H1 (cell line): ENCODE measurements around the gene AP1M2. TPM values are rescaled to one million over a fixed set of nuclear protein-coding genes. Genes with fewer than 3 reads are reported as not detected.

ENCODE experiments used
- CTCF ChIA-PET: fragments of 300-600 bp; sonication (Branson Sonifier 250); formaldehyde crosslinking; loops from one replicate; lab custom pipeline; 2021; ENCODE audit not compliant: partially characterized antibody; lab: Charles Lee
- POLR2A ChIA-PET: fragments of 300-600 bp; sonication (Branson Sonifier 250); formaldehyde crosslinking; loops from one replicate; lab custom pipeline; 2021; ENCODE audit warnings: inconsistent platforms; ENCODE audit not compliant: partially characterized antibody; lab: Charles Lee
- DNase-seq, 2 experiments: peaks; one replicate each; pipeline versions ENCODE4 v3.0.0 to v3.0.0-alpha.2; 2010 to 2022; ENCODE audit warnings: low spot score in 2 of 2, low read depth in 1 of 2, mixed read lengths in 1 of 2
- FAIRE-seq: peaks from 2 replicates; lab custom pipeline; 2011; peaks lifted over from hg19 to GRCh38; lab: Jason Lieb, UNC
- H2AFZ ChIP-seq: 2 replicates; pipeline ENCODE4 v1.8.1; 2012; ENCODE audit warnings: low read length, inconsistent platforms
- H2AK5ac ChIP-seq: 2 replicates; pipeline ENCODE4 v1.6.1; 2013; ENCODE audit warnings: low read depth, low read length
- H2BK120ac ChIP-seq: replicated peaks from 2 replicates; pipeline ENCODE3; 2013; ENCODE audit warnings: low read depth, low read length, inconsistent platforms
- H2BK12ac ChIP-seq: 2 replicates; pipeline ENCODE4 v1.6.1; 2013; ENCODE audit warnings: low read depth, low read length
- H2BK15ac ChIP-seq: 2 replicates; pipeline ENCODE4 v1.6.1; 2013; ENCODE audit warnings: low read length
- H2BK20ac ChIP-seq: 2 replicates; pipeline ENCODE4 v1.6.1; 2013; ENCODE audit warnings: low read length
- H2BK5ac ChIP-seq: 2 replicates; pipeline ENCODE4 v1.6.1; 2013; ENCODE audit warnings: low read depth, low read length
- H3K14ac ChIP-seq: 2 replicates; pipeline ENCODE4 v1.6.1; 2013; ENCODE audit warnings: inconsistent platforms; ENCODE audit not compliant: insufficient read length
- H3K18ac ChIP-seq: 2 replicates; pipeline ENCODE4 v1.6.1; 2013; ENCODE audit warnings: low read length; ENCODE audit errors: extremely low read depth
- H3K23ac ChIP-seq: 2 replicates; pipeline ENCODE4 v1.6.1; 2013; ENCODE audit warnings: inconsistent platforms; ENCODE audit not compliant: insufficient read length
- H3K23me2 ChIP-seq: 2 replicates; pipeline ENCODE4 v1.6.1; 2013; ENCODE audit warnings: low read depth, low read length
- H3K27ac ChIP-seq: 2 replicates; pipeline ENCODE4 v1.6.1; 2011; ENCODE audit warnings: low read depth, low read length, inconsistent platforms
- H3K27me3 ChIP-seq, 4 experiments: replicated peaks in 1 of 4; 1 replicate in 1 of 4; 2 replicates in 3 of 4; pipeline versions ENCODE4 v1.6.1 to v1.8.1; 2011 to 2013; ENCODE audit warnings: low read length in 3 of 4, mild to moderate bottlenecking in 3 of 4, inconsistent platforms in 2 of 4, mixed read lengths in 2 of 4, moderate library complexity in 1 of 4; ENCODE audit not compliant: control insufficient read depth in 3 of 4, insufficient read depth in 3 of 4; ENCODE audit errors: extremely low read depth in 1 of 4
- H3K36me3 ChIP-seq, 4 experiments: 2 replicates each; pipeline versions ENCODE4 v1.6.1 to v1.8.1; 2011 to 2013; ENCODE audit warnings: mild to moderate bottlenecking in 4 of 4, low read length in 3 of 4, moderate library complexity in 2 of 4, control low read depth in 1 of 4, inconsistent platforms in 1 of 4; ENCODE audit not compliant: insufficient read depth in 4 of 4, control insufficient read depth in 2 of 4
- H3K4ac ChIP-seq: replicated peaks from 2 replicates; pipeline ENCODE3; 2013; ENCODE audit warnings: low read length, low read depth, mixed read lengths, inconsistent platforms; ENCODE audit not compliant: insufficient read length
- H3K4me1 ChIP-seq, 4 experiments: replicated peaks in 1 of 4; 1 replicate in 1 of 4; 2 replicates in 3 of 4; pipeline versions ENCODE4 v1.6.1 to v1.8.1; 2011 to 2013; ENCODE audit warnings: low read length in 3 of 4, inconsistent platforms in 2 of 4, mixed read lengths in 1 of 4; ENCODE audit not compliant: insufficient read depth in 4 of 4, control insufficient read depth in 3 of 4
- H3K4me2 ChIP-seq, 2 experiments: 2 replicates each; pipeline versions ENCODE4 v1.6.1 to v1.8.1; 2011 to 2013; ENCODE audit warnings: low read depth in 2 of 2, low read length in 2 of 2, control low read depth in 1 of 2, inconsistent platforms in 1 of 2, mild to moderate bottlenecking in 1 of 2; ENCODE audit not compliant: insufficient read depth in 1 of 2
- H3K4me3 ChIP-seq, 4 experiments: fragments of 200-600, 300-600 bp in 1 of 4; sonication (generic), shearing (Covaris generic), sonication (Bioruptor Twin) in 1 of 4; 2 replicates each; pipeline versions ENCODE4 v1.5.1 to v1.8.1; 2011 to 2016; ENCODE audit warnings: low read length in 4 of 4, low read depth in 3 of 4, control low read depth in 2 of 4, inconsistent platforms in 2 of 4, mild to moderate bottlenecking in 2 of 4, mixed read lengths in 1 of 4, moderate library complexity in 1 of 4; ENCODE audit not compliant: insufficient read depth in 2 of 4; ENCODE audit errors: extremely low read depth in 1 of 4
- H3K56ac ChIP-seq: replicated peaks from 2 replicates; pipeline ENCODE3; 2013; ENCODE audit warnings: low read depth, mild to moderate bottlenecking, mixed read lengths, low read length, inconsistent platforms; ENCODE audit not compliant: insufficient read length
- H3K79me1 ChIP-seq: 2 replicates; pipeline ENCODE4 v1.6.1; 2013; ENCODE audit warnings: low read depth, low read length, control low read depth
- H3K79me2 ChIP-seq, 2 experiments: 2 replicates each; pipeline versions ENCODE4 v1.6.1 to v1.8.1; 2012 to 2013; ENCODE audit warnings: low read length in 2 of 2, mild to moderate bottlenecking in 2 of 2, inconsistent platforms in 1 of 2; ENCODE audit not compliant: insufficient read depth in 2 of 2, control insufficient read depth in 1 of 2
- H3K9ac ChIP-seq, 4 experiments: replicated peaks in 1 of 4; 1 replicate in 1 of 4; 2 replicates in 3 of 4; pipeline versions ENCODE4 v1.6.1 to v1.8.1; 2011 to 2013; ENCODE audit warnings: low read depth in 3 of 4, low read length in 3 of 4, control low read depth in 2 of 4, mild to moderate bottlenecking in 2 of 4, moderate library complexity in 2 of 4, inconsistent platforms in 1 of 4; ENCODE audit errors: extremely low read depth in 1 of 4
- H3K9me3 ChIP-seq, 2 experiments: 2 replicates each; pipeline versions ENCODE4 v1.6.1 to v1.8.1; 2012 to 2013; ENCODE audit warnings: mild to moderate bottlenecking in 2 of 2, moderate library complexity in 2 of 2, control low read depth in 1 of 2, inconsistent platforms in 1 of 2, low read depth in 1 of 2, low read length in 1 of 2, mixed read lengths in 1 of 2; ENCODE audit not compliant: insufficient read depth in 2 of 2
- H4K20me1 ChIP-seq, 2 experiments: replicated peaks in 1 of 2; 2 replicates each; pipeline versions ENCODE3 to v1.8.1; 2011 to 2013; ENCODE audit warnings: inconsistent platforms in 2 of 2, low read length in 2 of 2, mild to moderate bottlenecking in 1 of 2; ENCODE audit not compliant: insufficient read depth in 2 of 2, control insufficient read depth in 1 of 2
- H4K5ac ChIP-seq: 2 replicates; pipeline ENCODE4 v1.6.1; 2013; ENCODE audit warnings: low read length, low read depth, mixed read lengths, inconsistent platforms; ENCODE audit not compliant: insufficient read length
- H4K8ac ChIP-seq: 2 replicates; pipeline ENCODE4 v1.8.0; 2013; ENCODE audit warnings: mild to moderate bottlenecking, moderate library complexity, low read length, inconsistent platforms; ENCODE audit not compliant: insufficient read depth; ENCODE audit errors: extremely low read depth
- H4K91ac ChIP-seq: replicated peaks from 2 replicates; pipeline ENCODE3; 2013; ENCODE audit warnings: low read length, mixed read lengths, inconsistent platforms; ENCODE audit not compliant: insufficient read length
- RAD21 ChIP-seq, 2 experiments: IDR thresholded peaks in 1 of 2; conservative IDR thresholded peaks in 1 of 2; 2 replicates each; pipeline ENCODE4 v1.6.1; 2011; ENCODE audit warnings: low read depth in 2 of 2, low read length in 2 of 2, improper control_type of control experiment in 1 of 2, inconsistent platforms in 1 of 2, mild to moderate bottlenecking in 1 of 2, moderate library complexity in 1 of 2
- RNF2 ChIP-seq: fragments of 200-900, 300-1000 bp; sonication (generic); IDR thresholded peaks from 2 replicates; pipeline ENCODE4 v1.7.1; 2016; ENCODE audit warnings: borderline replicate concordance, low read depth, mild to moderate bottlenecking, antibody characterized with exemption, low read length; ENCODE audit not compliant: poor library complexity, severe bottlenecking; ENCODE audit errors: missing control alignments
- TAF7 ChIP-seq: optimal IDR thresholded peaks from 2 replicates; pipeline ENCODE3; 2011; ENCODE audit warnings: low read depth, mild to moderate bottlenecking, inconsistent platforms, low read length, moderate library complexity, borderline replicate concordance
- WGBS, 2 experiments: shearing (Covaris generic) in 1 of 2; methylation state at CpG; one replicate each; pipeline versions ENCODE4 v1.1.6 to v1.1.7; 2013 to 2015; ENCODE audit warnings: low lambda C conversion rate in 2 of 2, mixed read lengths in 2 of 2, inconsistent platforms in 1 of 2, low coverage in 1 of 2, missing lambda C conversion rate in 1 of 2; ENCODE audit not compliant: insufficient replicate concordance in 2 of 2, insufficient coverage in 1 of 2, insufficient read length in 1 of 2; ENCODE audit errors: extremely low coverage in 1 of 2, missing lambda C conversion rate in 1 of 2; 5-methylcytosine and 5-hydroxymethylcytosine counted together
- polyA plus RNA-seq, 7 experiments: library from polyadenylated mRNA; depleted of rRNA in 3 of 7; stranded (reverse) in 5 of 7; unstranded in 2 of 7; fragments of >200 nt in 5 of 7; fragments of 200-250 nt in 2 of 7; gene quantifications; 1 replicate in 5 of 7; 2 replicates in 1 of 7; 4 replicates in 1 of 7; pipeline versions ENCODE4 v1.2.1 to v1.2.3, GENCODE V29; 2011 to 2013; ENCODE audit warnings: missing spikeins in 2 of 7, mixed read lengths in 2 of 7
- total RNA-seq: library from RNA; stranded (reverse); fragmentation: NEBNext Ultra II Directional; extraction: Animal tissue kit (Norgen Biotek cat#: 25700); gene quantifications from 2 replicates; pipeline ENCODE4 v1.2.1, GENCODE V29; 2021
- TF ChIP-seq, protein P1 (sequence below), 3 experiments: IDR thresholded peaks; 1 replicate in 2 of 3; 2 replicates in 1 of 3; pipeline versions ENCODE4 v1.5.1 to v1.6.1; 2011; ENCODE audit warnings: low read length in 3 of 3, mild to moderate bottlenecking in 3 of 3, inconsistent platforms in 2 of 3, low read depth in 1 of 3, moderate library complexity in 1 of 3; ENCODE audit not compliant: insufficient read depth in 1 of 3; ENCODE audit errors: control extremely low read depth in 1 of 3

Gene AP1M2
- total and polyA plus RNA-seq, 2 of the 8 experiments (the other 6 are each of a cell fraction or from before 2014, with no cell fraction given): 140 to 161 TPM

GRCh38 chr19:10551698-10552301 is 35.3 kb downstream of the AP1M2 start:
- Histone ChIP-seq H2BK15ac (no peak overlapping the region), H3K4ac (no peak overlapping the region), H3K9ac (no peak overlapping the region), H3K36me3 (peaks cover 12 to 60% (median 44%) of the 10 kb centered on the region in 4 experiments; a peak in 7 of 8 replicates), H3K27ac (no peak overlapping the region), H3K9me3 (no peaks in the 10 kb centered on the region), H2AK5ac (no peak overlapping the region), H2AFZ (no peak overlapping the region), H3K56ac (no peak overlapping the region), H2BK12ac (no peak overlapping the region), H3K4me1 (no peaks in the 10 kb centered on the region), H2BK5ac (no peak overlapping the region), H3K4me2 (no peak overlapping the region), H4K20me1 (peaks cover 6 to 18% of the 10 kb centered on the region in 2 experiments), H3K18ac (no peak overlapping the region; the same call in 1 of the 2 replicates), H3K79me1 (0 out of 2 replicates have a peak, but pooled peaks cover 3% of the 10 kb centered on the region), H3K79me2 (no peaks in the 10 kb centered on the region), H3K23me2 (no peaks in the 10 kb centered on the region), H4K91ac (no peak overlapping the region), H2BK120ac (no peak overlapping the region), H4K8ac (peak overlapping the region; percentile 28; the same call in 1 of the 2 replicates), H3K4me3 (no peak overlapping the region), H3K14ac (no peak overlapping the region), H3K23ac (no peak overlapping the region), H4K5ac (no peak overlapping the region), H3K27me3 (no peaks in the 10 kb centered on the region), H2BK20ac (no peak overlapping the region)
- FAIRE-seq (no peak), DNase-seq (no peak)
- ChIA-PET POLR2A (interaction anchor here (0.6 to 5.0 kb wide), 18 partner anchors 9 to 150 kb away, joined by 3 to 41 read pairs (median 4); partner anchors contain the start of genes KEAP1, QTRT1 and SLC44A2), CTCF (interaction anchor here (0.6 to 4.5 kb wide), 20 partner anchors 9 to 411 kb away, joined by 3 to 25 read pairs (median 4); partner anchors contain the start of genes ATG4D and S1PR5)
- WGBS, 2 experiments: 95% methylated on average over 10 of the region's 12 CpGs; no CpG with 5 or more reads in 1 of the 2 experiments
- TF ChIP-seq TAF7 (no peak), RAD21 (IDR thresholded peaks at IDR 0.05 in 1 of 2, conservative IDR thresholded peaks at IDR 0.05 in 1 of 2; ENCODE audit: low read depth in 2 of 2, low read length in 2 of 2) (peak; percentile 52 to 64), RNF2 (no peak)
- TF ChIP-seq, protein P1, sequence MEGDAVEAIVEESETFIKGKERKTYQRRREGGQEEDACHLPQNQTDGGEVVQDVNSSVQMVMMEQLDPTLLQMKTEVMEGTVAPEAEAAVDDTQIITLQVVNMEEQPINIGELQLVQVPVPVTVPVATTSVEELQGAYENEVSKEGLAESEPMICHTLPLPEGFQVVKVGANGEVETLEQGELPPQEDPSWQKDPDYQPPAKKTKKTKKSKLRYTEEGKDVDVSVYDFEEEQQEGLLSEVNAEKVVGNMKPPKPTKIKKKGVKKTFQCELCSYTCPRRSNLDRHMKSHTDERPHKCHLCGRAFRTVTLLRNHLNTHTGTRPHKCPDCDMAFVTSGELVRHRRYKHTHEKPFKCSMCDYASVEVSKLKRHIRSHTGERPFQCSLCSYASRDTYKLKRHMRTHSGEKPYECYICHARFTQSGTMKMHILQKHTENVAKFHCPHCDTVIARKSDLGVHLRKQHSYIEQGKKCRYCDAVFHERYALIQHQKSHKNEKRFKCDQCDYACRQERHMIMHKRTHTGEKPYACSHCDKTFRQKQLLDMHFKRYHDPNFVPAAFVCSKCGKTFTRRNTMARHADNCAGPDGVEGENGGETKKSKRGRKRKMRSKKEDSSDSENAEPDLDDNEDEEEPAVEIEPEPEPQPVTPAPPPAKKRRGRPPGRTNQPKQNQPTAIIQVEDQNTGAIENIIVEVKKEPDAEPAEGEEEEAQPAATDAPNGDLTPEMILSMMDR (IDR thresholded peaks at IDR 0.05; ENCODE audit: control extremely low read depth in 1 of 3, insufficient read depth in 1 of 3, low read depth in 1 of 3, low read length in 3 of 3): peak; percentile 45 to 58 (median 51)
